NCI-H128 (cell line): Measurements from ENCODE around the gene RTL3.

Experiments
- DNase-seq: peaks from one replicate; lab custom pipeline; 2025; ENCODE audit not compliant: unreplicated experiment; lab: John Stamatoyannopoulos, UW

RTL3 gene

GRCh38 chrX:78619834-78620233 lies 39.3 kb downstream of the RTL3 start:
- no peak for DNase-seq

- no peak for DNase-seq
Observed at GRCh38 chrX:78618987-78619386, 40.1 kb downstream of the RTL3 start.

GRCh38 chrX:78614264-78614663 lies 44.9 kb downstream of the RTL3 start:
- no peak for DNase-seq
